Right kidney (tissue), 9 donors: ENCODE data around the gene SPIN3.
"Not testable (repeated sequence)": the region's sequence is repeated elsewhere in the genome, so short reads cannot be mapped to it uniquely, and the experiment has no call there.

Experiments
- DNase-seq: peaks from one replicate; pipeline ENCODE4 v3.0.0-alpha.2; 2016
- long read RNA-seq, 8 donors: transcript quantifications; one replicate each; lab custom pipeline, GENCODE V29; 2026

SPIN3 gene
- long read RNA-seq, donor 1, full-length matches to known transcripts: 8 of 8 reads
- long read RNA-seq, donor 1, partial matches to known transcripts: 0 of 8 reads
- long read RNA-seq, donor 1, other reads (novel, unspliced or antisense): 0 of 8 reads
- long read RNA-seq, donor 2, partial matches to known transcripts: 0 of 4 reads
- long read RNA-seq, donor 2, other reads (novel, unspliced or antisense): 0 of 4 reads
- long read RNA-seq, donor 3, full-length matches to known transcripts: 8 of 8 reads
- long read RNA-seq, donor 3, partial matches to known transcripts: 0 of 8 reads
- long read RNA-seq, donor 3, other reads (novel, unspliced or antisense): 0 of 8 reads
- long read RNA-seq, donor 4, full-length matches to known transcripts: 7 of 7 reads
- long read RNA-seq, donor 4, partial matches to known transcripts: 0 of 7 reads
- long read RNA-seq, donor 4, other reads (novel, unspliced or antisense): 0 of 7 reads
- long read RNA-seq, donor 5, full-length matches to known transcripts: 5 of 5 reads
- long read RNA-seq, donor 5, partial matches to known transcripts: 0 of 5 reads
- long read RNA-seq, donor 5, other reads (novel, unspliced or antisense): 0 of 5 reads
- long read RNA-seq, donor 6, full-length matches to known transcripts: 10 of 10 reads
- long read RNA-seq, donor 6, partial matches to known transcripts: 0 of 10 reads
- long read RNA-seq, donor 6, other reads (novel, unspliced or antisense): 0 of 10 reads
- long read RNA-seq, donor 7, full-length matches to known transcripts: 11 of 11 reads
- long read RNA-seq, donor 7, partial matches to known transcripts: 0 of 11 reads
- long read RNA-seq, donor 7, other reads (novel, unspliced or antisense): 0 of 11 reads
- long read RNA-seq, donor 8, full-length matches to known transcripts: 6 of 6 reads
- long read RNA-seq, donor 8, partial matches to known transcripts: 0 of 6 reads
- long read RNA-seq, donor 8, other reads (novel, unspliced or antisense): 0 of 6 reads

DNA sequence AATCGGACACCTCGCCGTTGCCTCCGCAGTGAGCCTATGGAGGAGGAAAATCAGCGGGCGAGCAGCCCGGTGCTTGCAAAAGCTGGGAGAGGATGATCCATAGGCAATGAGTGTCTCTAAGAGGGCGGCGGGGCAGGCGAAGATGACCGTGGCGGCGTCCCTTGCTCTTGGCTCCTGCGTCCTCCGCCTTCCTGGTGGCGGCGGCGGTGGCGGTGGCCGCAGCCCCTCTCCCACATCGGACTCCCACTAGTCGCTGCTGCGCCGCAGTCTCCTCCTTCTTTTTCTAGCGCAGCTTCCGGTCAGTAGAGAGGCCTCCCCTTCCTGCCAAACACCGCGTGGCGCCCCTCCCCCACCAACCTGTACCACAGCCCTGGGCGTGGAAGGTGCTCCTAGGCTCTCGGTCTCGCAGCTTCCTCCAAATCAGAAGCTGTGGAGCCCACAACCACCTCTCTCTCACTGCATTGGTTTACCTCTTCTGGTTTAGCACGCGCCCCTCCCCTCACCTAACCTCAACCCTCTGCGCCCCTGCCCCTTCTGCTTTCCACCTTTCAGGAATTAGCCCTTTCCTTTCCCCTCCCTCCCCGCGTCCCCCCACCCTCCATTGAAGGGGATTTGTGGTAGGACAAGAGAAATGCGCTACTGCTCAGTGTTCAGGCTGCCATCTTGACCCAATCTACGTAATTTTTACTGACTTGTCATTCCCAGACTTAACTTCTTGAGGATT, at the start of gene SPIN3:
SPIN3 (minus strand) TSS at position 271 of the 724 bp plus-strand sequence. CDS start 594 bp downstream, outside the sequence.
- peak; percentile 73 for DNase-seq

DNA sequence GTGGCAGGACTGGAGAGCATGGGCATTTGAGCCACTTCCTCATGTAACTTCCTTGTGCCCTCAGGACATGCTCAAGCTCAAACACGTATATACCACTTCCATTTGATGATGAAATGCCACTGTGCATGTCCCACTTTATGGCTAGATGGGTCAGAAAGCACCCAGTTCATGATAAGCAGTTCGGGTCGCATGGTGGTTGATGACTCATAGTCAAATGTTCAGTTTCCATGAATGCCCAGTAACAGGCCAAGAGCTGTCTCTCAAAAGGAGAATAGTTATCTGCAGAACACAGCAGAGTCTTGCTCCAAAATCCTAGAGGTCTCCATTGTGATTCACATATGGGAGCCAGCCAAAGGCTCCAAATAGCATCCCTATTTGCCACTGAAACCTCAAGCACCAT, 48.9 kb upstream of the SPIN3 start:
- no peak for DNase-seq

DNA sequence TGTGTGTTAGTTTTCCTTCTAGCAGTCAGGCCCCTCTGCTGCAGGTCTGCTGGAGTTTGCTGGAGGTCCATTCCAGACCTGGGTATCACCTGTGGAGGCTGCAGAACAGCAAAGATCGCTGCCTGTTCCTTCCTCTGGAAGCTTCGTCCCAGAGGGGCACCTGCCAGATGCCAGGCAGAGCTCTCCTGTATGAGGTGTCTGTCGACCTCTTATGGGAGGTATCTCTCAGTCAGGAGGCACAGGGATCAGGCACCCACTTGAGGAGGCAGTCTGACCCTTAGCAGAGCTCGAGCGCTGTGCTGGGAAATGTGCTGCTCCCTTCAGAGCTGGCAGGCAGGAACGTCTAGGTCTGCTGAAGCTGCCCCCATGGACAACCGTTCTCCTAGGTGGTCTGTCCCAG, 41.9 kb upstream of the SPIN3 start:
- not testable (repeated sequence) for DNase-seq

DNA sequence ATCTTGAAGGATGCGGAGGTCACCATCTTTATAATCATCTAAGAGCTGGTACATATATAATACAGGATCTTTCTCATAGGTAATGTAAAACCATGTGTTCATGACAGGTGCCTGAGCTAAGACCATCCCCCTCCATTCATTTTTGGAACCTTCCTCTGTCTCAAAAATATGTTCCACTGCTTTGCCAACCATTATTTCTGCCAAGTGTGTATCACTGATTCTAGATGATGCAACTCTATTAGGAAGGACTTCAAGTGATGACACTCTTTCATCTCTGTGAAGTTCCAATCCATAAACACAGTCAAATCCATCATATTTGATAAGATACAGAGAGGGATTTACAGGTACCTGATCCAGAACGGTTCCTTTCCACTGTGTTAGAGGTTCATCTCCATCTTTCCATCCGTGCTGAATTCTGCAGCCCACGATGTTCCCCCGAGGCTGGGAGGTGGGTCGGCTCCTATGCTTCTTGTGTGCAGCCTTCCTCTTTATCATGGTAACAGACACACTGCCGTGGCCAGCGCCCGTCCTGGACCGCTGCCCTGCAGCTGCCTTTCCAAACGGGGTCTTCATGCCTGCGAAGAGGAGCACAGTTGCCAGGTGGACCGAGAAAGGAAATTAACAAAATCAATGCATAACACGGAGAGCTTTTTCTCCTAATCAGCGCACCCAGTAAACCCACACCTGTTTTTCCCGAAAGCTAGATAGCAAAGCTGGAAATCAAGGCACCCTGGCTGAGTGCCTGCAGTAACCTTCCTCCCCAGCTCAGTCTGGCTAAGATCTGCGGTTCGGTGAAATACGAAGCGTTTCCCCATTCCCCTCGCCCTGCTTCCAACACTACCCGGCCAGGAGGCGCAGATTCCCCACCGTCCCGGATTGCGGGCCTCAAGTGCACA, 718 bp downstream of the SPIN3 start:
- DNase-seq: peak; percentile 3

DNA sequence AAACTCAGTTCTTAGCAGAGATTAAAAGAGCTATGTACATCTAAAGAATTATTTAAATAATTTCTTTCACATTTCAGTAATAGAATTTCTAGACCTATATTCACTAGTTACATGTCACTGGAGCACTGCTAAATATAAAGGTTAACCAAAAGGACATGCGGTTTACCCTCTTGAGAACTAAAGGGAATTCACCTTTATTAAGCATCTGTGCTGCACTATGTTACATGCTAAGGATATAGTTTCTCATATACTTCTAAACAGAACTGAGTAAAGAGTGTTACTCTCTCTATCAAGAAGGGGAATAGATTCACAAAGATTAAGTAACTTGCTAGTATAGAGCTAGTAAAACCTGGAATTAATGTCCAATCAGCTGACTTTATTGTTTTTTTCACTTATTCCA, 7.6 kb downstream of the SPIN3 start:
- no peak for DNase-seq

DNA sequence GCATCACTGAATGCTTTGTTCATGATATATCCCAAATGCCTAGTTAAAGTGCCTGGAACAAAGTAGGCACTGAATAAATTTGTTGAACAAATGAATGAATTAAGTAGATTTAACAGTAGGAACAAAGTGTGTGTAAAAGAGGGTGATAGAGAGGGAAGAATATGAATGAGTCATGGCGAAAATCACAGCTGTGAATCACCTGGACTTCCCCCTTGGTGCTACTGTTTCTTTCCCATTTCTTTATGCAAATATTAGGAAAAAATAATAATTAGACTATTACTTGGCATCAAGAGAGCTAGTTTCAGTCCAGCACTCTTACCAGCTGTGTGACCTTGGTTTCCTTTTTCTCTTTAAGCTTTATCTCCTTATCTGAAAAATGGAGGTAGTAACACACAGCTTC, 9.2 kb downstream of the SPIN3 start:
- DNase-seq: no peak

DNA sequence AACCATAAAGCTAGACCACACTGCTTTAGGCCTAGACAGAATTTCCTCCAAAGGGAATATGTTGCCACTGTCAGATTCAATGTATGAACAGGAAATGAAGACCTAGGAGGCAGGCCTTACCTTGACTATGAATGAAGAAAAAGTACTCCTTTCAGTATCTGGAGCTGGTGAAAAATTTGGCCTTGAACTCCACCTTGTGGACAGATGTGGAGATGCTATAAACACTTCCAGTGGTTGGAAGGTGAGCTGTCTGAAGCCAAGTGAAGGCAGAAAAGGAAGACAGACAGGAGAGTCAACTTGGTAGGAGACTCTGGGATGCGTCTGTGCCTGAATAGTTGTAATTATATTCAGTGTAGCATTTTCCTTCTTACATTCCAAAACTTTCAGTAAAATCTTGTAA, 17.2 kb downstream of the SPIN3 start:
- peak; percentile 4 for DNase-seq

DNA sequence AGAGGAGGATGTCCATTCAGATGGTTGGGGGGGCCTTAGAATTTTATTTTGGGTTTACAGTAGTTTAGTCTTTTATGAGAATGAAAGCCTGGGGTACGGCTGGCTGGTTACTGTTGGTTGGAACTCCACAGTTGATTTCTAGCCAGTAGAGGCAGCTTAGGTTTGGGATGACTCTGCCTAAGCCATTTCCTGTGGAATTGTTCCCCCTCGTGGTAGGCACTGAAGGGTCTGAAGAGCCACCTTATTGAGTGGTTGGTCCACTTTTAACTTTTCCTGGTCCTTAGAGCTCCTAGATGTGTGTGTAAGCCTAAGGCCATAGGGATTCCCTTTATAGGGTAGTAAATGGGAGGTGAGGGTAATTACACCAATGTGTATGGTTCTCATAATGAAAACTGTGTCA, 19.7 kb downstream of the SPIN3 start:
- DNase-seq: no peak

DNA sequence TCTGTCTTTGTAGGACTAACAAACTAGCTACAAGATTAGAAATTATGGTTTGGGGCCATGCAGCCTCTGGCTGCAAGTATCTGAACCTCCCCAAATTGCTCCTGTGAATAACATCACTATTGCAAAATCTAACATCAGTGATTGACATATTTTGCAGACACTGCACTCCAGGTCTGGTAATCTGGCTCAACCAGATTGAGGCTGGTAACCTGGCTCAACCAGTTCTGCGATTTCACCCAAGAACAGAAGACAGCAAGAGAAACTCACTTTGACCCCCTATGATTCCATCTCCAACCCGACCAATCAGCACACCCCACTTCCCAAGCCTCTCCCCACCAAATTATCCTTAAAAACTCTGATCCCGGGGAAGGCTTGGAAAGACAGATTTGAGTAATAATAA, 20.9 kb downstream of the SPIN3 start:
- no peak for DNase-seq

DNA sequence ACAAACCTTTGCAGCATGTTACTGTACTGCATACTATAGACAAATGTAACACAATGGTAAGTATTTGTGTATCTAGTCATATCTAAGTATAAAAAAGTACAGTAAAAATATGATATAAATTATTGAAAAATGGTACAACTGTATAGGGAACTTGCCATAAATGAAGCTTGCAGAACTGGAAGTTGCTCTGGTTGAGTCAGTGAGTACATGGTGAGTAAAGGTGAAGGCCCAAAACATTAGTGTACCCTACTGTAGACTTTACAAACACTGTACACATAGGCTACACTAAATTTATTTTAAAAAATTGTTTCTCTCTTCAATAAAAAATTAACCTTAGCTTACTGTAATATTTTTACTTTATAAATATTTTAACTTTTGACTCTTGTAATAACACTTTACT, 25.8 kb downstream of the SPIN3 start:
- no peak for DNase-seq

DNA sequence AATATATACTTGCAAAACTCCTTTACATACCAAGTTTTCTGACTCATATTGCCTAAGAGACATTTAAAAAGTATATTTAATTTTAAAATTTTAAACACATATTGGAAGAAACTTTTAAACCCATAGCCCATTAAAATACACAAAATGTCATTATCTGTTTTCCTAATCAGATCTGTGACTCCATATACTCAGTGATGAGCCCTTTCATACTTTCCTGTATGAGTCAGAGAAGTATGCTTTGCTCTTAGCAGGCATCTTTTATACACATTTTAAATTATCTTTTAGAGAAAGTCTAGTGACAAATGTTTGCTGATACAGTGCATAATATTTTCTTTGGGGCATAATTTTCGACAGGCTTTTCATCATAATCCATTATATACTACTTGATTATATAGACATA, 26.4 kb downstream of the SPIN3 start:
- DNase-seq: no peak

DNA sequence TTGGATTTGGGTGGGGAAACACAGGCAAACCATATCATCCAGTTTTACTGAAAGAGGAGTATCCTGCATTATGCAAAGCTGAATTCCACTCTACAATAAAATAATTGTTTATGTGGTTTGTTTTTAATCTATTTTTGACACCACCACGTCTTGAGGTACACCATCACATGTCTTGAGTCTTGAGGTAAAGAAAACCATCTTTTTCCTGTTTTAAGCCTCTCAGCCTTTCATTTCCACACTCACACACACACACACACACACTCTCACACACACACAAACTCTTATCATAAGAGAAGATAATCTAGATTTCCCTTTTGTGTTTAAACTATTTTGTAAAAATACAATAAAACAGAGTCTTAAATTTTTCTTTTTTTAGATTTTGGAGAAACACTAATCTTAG, 32.0 kb downstream of the SPIN3 start:
- DNase-seq: no peak

DNA sequence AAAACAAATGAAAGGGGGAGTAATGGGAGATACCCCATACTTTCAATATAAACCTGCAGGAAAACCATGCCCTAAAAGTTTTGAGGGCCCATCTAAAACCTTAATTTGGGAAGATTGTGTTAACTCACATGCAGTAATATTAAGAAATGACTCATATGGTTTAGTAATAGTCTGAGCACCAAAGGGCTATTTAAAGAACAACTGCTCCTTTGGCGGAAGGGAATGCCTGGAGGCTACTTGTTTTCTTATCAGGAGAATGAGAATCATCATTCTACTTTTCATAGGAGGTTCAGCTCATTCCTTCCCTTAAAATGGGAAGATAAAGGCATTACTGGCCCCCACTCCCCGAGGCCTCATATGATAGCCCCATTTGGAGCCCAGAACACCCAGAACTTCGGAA, 47.6 kb downstream of the SPIN3 start:
- no peak for DNase-seq

DNA sequence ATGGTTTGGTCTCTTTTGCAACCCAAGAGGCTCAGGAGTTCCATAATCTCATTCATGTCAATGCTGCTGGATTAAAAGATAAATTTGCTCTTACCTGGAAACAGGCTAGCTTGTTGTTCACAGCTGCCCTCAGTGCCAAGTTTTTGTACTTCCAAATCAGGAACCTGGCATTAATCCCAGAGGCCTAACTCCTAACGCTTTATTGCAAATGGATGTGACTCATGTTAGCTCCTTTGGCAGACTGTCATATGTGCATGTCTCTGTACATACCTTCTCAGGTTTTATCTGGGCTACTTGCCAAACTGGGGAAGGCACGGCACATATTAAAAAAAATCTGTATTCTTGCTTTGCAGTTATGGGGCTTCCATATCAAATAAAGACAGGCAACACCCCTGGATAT, 49.1 kb downstream of the SPIN3 start:
- not testable (repeated sequence) for DNase-seq

DNA sequence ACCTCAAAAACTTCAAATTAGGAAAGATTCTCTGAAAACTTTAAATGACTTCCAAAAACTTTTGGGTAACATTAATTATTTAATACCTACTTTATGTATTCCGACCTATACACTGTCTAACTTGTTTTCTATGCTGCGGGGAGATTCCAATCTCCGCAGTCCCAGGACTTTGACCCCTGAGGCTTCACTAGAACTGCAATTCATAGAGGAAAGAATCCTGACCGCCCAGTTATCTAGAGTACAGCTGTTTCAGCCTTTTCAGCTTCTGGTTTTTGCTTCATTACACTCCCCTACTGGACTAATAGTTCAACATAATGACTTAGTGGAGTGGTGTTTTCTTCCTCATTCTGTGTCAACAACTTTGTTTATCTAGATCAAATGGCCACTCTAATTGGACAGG, 50.1 kb downstream of the SPIN3 start:
- DNase-seq: not testable (repeated sequence)

DNA sequence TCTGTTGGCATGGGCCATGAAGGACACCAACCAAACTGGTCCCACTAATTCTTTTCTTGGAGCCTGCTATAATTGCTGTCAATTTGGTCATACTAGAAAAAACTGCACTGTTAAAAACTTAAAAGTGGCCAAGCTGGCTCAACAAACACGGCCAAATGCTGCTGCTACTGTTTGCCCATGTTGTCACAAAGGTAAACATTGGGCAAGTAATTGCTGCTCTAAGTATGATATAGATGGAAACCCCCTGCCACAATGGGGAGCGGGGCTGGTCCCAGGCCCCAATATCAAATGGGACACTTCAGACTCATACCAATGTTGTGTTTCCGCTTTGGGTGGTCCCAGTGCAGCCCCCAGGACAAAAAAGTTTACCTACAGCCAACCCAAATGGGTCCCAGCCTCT, 52.1 kb downstream of the SPIN3 start:
- DNase-seq: no peak
